Islet of Langerhans (tissue), 1 donor: ENCODE data around the gene ATRIP.
A peak's percentile ranks its signal among the peaks of the same experiment; 100 is the strongest.
"Not testable (repeated sequence)": the region's sequence is repeated elsewhere in the genome, so short reads cannot be mapped to it uniquely, and the experiment has no call there.

Experiments used
- FAIRE-seq: peaks from one replicate; lab custom pipeline; 2011; peaks lifted over from hg19 to GRCh38; lab: Jason Lieb, UNC

The ATRIP gene

DNA sequence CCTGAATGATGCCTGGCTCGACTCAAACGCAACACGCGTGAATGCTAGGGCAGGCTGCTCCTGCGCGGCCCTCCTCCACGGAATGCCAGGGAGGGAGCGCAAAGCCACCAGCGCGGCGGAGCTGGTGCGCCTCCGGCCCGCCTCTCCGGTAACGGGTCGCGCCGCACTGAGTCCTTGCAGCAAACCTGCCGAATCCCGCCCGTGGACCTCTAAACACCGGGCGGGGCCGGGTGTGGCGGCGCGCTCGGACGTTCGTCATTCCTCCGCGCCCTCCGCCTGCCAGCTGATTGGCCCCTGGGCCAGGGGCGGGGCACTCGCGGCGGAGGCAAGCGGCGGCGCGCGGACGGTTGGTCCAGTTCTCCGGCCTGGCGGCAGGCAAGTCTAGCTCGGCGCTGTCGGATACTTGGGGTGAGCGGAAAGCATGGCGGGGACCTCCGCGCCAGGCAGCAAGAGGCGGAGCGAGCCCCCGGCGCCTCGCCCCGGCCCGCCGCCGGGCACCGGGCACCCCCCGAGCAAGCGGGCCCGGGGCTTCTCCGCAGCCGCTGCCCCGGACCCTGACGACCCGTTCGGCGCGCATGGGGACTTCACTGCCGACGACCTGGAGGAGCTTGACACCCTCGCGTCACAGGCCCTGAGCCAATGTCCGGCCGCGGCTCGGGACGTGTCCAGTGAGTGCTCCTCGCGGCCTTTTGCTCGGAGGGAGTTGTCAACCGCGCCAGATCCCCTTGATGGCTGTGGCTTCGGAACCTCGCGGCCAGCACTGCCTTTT, at the start of gene ATRIP:
TSS of gene ATRIP (plus strand) at position 313 of the 769 bp plus-strand sequence. CDS start at position 422, 109 bp downstream.
- no peak for FAIRE-seq

DNA sequence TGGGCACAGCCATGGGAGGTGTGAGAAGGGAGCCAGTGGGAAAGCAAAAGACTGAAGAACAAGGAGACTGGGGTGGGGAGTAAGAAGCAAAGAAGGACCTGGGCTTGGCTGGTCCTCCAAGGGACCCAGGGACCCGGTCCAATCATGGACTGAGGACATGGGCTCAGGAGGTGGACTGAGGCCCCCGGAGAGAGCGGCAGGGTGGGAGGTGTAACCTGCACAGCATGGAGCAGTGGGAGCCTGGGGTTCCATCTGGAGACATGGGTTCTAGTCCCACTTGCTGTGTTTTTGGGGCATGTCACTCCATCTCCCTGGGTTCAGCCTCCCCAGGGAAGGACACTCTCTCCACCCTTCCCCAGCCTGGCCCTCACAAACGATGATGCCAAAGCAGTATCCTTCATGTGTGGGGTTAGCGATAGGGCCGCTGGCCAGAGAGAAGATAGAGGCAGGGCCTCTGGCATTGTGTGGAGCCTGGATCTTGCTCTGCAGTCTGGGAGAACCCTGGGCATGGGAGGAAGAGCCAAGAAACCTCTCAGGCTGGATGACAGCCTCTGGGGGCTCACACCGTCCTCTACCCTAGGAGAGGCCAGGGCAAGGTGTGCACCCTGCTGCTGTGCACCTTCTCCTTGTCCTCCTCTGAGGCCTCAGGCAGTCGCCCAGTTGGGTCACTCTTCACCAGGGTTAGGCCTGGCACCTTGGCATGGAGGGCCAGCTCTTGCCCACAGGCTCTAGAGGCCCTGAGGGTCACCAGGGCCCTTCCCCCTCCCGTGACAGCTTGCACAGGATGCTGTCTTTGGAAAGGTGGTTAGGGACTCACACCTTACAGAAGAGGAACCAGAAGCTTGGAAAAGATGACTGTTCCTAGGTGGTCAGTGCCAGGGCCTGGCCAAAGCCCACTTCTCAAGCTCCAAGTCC, 48.5 kb upstream of the ATRIP start:
- no peak for FAIRE-seq

DNA sequence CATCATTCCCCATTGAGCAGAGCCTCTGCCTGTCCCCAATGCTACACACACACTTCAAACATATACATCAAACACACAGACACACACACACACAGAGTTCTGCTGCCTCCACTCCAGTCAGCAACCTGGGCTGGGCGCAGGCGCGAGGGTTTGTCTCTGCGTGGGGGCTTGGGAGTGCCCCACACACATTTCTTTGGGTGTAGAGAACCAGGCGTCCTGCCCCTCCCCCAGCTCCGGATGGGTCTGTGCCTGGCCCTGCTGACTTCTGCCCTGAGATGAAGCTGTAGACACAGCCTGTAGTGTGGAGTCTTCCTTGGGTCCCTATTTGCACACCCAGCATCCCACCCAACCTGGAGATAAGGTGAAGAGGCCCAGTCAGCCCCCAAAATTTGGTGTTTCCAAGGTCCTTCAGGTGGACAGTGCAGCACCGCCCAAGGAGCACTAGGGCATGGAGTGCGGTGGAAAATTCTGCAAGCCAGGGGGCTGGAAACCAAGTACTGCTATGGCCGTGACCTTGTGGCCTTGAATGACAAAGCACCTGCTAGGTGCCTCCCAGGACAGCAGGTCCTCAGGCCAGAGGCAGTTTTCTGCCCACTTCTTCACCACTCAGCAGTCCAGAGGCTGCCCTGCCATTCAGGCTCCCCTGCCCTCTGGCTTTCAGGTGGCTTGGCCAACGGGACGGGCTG, 47.7 kb upstream of the ATRIP start:
- FAIRE-seq: no peak

DNA sequence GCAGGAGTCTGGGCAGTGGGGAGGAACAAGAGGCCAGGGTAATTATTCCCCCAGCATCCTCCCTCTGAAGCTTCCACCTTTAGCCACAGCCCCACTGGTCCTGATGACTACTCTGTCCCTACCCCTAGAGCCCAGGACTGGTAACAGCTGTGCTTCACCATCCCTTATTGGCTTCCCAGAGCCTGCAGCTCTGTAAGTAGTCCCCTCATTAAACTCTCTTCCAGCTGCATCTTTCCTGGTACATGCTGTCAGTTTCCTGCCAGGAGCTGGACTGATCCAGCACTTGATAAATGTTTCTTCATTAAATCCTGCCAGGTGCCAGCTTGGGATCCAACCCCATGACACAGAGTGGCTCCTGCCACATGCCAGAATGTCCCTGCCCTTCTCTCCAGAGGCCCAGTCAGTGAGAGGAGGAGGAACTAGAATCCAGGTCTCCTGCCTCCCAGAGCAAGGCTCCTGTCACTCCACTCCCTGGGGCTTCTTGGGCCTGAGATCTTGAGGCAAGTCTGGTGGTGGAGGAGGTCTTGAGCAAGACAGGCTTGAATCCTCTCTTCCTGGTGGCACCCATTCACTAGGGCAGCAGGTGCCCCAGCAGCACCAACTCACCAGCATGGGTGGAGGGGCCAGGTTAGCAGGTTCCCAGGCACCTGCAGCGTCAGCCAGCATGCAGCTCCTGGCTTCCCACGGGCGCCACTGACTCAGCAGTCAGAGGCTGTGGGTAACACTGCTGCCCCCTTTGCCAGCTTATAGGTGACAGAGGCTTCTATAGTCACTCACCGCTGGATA, 47.0 kb upstream of the ATRIP start:
- no peak for FAIRE-seq

DNA sequence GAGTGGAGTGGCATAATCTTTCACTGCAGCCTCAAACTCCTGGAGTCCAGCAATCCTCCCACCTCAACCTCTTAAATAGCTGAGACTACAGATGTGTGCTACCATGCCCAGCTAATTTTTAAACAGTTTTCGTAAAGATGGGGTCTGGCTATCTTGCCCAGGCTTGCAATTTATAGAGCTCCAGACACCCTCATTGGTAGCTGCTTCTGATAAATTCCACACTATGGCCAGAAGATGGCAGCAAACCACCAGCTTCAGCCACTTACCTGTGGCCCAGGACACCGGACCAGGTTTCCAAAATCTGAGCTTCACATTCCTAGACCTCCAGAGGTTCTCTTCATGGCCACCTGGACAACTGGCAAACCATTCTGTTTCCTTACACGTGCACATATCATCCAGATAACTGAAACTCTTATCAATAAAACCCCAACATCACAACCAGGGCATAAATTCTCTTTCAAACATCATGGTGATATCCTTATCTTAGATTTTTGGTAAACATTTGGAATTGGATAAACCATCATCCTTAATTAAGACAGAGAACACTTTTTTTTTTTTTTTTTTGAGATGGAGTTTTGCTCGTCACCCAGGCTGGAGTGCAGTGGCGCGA, 45.6 kb upstream of the ATRIP start:
- FAIRE-seq: peak; percentile 93

DNA sequence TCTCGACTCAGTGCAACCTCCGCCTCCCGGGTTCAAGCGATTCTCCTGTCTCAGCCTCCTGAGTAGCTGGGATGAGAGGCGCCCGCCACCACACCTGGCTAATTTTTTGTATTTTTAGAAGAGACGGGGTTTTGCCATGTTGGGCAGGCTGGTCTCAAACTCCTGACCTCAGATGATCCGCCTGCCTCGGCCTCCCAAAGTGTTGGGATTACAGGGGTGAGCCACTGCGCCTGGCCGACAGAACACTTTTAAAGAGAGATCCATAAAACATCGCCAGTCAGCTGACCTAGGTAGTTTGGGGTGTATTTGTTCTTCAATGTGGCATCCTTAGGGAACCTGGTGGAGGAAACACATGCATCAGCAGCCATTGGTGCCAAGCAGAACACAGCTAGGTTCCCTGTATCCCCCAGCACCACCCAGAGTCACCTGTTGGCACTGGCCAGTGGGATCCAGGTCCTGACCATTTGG, 45.1 kb upstream of the ATRIP start:
- FAIRE-seq: not testable (repeated sequence)

DNA sequence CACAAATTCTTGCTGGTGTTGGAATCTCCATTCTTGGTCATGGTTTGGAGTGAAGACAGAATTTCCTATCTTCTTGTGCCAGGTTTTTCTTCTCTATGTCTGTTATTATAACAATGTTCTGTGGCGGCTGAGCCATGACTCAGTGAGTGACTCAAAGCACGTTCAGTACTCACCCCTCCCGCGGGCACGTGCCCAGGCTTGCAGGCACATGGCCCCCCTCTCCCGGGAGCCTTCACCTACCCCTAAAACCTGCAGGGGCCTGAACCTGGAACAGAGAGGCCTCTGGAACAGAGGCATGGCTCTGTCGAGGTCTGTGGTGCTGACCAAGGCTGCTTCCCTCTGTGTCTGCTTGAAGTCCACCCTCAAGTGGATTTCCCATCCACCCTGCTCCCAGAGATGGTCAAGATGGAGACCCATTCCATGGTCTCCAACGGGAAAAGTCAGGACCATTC, 44.2 kb upstream of the ATRIP start:
- FAIRE-seq: no peak

DNA sequence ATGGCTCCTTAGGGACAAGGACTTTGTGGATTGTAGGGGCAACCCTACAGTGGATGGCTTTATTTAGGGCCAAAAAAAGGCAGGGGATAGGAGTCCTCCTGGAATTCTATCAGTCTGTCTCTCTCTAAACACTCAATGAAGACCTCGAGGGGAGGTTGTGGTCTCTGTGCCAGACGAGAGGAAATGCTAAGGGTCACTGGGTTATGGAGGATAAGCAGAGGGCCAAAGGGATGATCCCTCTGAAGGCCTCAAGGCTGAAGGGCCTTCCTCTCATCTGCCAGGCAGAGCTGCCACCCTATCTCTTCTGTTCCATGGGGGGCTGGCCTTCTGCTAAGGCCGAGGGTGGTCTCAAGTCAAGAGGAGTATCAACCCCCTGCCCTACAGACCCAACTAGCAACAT, 43.6 kb upstream of the ATRIP start:
- no peak for FAIRE-seq

DNA sequence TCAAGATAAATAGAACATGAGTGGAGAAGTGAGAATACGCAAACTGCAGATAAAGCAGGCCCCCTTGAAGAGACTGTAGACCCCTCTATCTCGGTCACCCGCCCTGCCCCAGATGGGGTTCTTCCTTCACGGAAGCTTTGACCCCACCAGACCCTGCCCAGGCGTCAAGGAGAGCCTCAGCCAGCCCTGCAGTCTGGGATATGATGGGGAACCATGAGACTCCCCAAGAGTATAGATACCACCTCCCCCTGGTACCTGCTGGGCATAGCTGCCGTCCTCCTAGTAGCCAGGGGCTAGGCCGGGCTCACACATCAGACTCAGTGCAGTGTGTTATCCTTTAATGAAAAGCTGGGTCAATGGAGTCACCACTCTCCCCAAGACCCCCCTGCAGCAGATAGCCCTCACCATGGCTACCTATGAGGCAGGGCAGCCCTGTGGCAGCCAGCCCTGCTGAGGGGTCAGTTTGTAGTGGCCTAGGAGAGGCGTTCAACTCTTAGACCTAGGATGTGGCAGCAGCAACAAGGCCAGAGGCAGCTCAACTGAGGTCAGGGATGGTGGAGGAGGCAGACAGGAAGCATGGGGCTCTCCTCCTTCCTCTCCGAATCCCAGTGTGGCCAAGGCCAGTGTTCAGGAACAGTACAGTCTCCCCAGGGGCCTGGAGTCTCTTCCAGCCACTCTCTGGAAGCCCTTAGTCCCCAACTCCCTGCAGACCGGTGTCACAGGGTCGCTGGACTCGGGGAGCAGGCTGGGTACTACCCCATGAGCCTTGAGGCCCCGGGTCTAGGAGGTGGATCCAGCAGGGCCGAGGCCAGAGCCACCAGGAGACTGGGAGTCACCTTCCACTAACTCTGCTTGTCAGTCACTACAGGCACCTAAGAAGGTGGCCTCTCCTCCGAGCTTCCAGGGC, 42.8 kb upstream of the ATRIP start:
- no peak for FAIRE-seq

DNA sequence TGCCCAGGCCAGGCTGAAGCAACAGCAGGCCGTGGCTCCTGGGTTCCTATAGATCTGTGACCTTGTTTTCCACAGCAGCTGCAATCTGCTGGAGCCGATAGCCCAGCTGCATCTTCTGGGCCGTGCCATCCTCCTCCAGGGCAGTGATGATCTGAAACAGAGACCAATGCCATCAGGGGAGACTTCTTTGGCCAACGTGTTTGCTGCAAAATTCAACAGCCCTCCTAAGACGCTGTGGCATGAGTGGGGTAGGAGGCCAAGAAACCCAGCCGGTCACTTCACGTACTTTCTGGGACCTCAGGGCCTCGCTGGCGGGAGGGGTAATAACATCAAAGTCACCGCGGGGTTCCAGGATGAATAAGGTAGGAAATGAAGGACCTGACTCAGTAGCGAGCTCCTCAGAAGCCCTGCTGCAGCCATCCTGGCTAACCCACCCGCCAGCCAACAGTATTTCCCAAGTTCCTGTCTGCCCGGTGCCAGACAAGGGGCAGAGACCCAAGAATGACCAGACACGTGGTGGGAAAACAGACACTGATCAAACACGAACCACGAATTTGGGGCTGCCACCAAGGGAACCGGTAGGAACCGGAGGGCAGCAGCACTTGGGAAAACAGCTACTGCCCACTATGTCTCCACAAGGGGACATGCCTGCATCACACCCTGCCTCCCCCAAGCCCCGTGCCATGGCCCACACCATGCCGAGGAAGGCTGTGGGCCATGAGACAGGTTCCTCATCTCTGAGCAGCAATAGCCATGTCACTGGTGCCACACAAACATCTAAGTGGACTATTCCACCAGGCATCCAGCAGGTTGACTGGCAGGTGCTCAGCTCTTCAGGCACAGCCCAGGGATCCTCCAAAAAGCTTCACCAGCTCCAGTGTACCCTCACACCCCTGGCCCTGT, 41.8 kb upstream of the ATRIP start:
- FAIRE-seq: no peak

DNA sequence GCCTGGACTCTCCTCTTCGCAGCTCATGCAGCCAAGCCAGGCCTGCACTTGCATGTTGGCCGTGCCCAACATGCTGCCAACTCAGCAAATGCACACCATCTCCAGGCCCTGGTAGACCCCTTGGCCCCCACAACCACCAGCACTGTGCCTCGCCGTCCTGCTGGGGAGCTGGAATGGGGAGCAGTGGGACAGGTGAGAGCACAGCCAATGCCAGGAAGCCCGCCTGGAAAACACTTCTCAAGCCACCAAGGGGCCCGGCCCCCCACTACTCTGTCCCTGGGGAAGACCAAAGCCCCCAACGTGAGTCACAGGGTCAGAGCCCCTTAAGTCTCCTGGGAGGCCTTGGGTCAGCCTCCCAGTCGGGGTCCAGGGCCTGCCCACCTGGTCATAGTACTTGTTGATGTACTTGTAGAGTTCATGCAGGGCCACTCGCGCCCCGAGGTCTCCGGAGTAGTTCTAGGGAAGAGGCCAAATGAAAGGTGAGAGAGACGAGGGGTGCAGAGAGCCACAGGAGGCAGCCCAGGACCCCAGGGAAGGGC, 41.1 kb upstream of the ATRIP start:
- FAIRE-seq: no peak

DNA sequence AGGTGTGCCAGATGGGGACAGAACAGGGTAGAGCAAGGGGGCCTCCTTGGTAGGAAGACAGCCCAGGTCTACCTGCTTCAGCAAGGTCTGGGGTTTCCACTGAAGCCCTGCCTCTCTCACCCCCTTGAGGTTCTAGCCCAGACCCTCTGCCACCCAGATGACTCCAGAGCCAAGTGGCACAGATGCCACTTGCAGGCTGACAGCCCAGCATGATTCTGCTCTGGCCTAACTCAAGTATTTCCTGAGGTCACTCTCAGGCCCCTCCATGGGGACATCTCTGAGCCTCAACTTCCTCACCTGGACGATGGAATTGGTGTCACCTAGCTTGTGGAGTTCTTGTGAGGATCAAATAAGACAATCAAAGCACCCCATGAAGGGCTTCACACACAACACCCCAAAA, 40.6 kb upstream of the ATRIP start:
- no peak for FAIRE-seq

DNA sequence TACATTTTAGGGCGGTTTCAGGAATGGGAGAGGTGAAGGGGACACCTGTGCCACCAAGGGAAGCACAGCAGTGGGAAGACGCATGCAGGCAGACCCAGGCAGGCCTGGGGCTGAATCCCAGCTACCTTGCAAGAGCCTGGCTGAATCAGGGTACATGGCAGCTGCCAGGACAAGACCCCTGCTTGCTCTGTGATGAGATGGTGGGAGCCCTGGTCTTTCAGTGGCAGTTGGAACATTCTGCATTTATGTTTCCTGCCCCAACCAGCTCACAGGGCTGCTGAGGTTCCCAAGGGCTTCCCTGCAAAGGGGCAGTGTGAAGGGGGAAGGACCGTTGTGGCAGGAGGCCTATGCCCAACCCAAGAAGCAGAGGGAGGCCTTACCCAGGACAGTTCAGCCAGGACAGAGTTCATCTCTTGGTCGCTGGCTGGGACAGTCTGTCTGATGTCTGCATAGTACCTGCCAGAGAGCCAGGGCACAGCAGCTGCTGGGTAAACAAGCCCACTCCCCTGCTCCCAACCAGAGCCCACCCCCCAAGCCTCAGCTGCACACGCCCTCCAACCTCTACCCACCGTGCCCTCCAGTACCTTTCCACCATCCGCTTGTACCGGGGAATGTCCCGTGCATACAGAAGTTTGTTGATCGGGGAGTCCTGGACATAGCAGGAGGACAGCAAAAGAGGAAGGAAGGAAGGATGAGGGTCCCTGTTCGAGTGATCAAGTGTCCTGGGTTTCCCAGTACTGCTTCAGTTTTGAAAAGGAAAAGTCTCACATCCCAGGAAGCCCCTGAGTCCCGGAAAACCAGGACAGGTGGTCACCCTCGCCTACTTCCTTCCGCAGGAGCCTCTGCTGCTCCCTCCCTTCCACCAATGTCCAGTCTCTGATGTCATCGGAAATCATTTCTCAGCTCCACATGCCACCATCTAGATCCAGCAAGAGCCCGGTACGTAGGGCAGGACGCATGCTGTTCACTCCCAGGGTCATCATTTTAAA, 39.8 kb upstream of the ATRIP start:
- FAIRE-seq: no peak

DNA sequence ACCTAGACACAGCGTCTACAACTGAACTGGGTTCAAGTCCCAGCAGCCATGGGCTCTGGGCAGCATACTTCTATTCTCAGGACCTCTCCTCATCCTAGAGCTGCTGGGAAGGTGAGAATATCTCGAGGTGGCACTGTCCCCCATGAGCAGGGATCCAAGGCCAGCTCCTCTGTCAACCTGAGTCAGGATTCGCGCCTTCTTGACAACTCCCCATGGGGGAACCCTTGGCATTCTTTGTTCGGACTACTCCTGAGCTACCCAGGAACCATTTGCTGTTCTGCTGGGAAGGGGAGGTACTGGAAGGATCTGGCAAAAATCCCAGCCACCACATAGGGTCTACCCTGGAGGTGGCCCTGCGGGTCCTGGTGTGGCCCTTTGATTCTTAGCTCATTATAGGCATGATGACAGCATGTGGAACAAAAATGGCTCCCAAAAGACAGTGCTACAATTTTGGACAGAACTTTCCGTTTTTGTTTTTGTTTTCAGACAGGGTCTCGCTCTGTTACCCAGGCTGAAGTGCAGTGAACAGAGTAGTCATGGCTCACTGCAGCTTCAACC, 38.9 kb upstream of the ATRIP start:
- FAIRE-seq: no peak

DNA sequence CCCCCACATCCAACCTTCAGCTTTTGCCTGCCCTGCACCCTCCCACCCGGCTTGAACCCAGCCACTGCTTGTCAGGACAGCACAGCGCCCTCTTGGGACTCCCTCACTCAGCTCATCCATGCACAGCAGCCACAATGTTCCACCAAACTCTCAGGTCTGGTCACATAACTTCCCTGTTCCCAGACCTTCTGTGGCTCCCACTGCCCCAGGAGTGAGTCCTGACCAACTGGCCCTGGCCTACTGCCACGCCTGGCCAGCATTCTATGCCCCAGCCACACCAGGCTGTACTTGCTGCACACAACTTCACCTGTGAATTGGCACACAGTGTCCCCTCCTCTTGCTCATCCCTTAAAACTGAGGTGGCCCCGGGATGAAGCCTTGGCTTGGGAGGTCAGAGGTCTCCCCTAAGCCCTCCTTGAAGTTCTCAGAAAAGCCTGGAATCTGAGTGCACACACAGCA, 37.7 kb upstream of the ATRIP start:
- no peak for FAIRE-seq

DNA sequence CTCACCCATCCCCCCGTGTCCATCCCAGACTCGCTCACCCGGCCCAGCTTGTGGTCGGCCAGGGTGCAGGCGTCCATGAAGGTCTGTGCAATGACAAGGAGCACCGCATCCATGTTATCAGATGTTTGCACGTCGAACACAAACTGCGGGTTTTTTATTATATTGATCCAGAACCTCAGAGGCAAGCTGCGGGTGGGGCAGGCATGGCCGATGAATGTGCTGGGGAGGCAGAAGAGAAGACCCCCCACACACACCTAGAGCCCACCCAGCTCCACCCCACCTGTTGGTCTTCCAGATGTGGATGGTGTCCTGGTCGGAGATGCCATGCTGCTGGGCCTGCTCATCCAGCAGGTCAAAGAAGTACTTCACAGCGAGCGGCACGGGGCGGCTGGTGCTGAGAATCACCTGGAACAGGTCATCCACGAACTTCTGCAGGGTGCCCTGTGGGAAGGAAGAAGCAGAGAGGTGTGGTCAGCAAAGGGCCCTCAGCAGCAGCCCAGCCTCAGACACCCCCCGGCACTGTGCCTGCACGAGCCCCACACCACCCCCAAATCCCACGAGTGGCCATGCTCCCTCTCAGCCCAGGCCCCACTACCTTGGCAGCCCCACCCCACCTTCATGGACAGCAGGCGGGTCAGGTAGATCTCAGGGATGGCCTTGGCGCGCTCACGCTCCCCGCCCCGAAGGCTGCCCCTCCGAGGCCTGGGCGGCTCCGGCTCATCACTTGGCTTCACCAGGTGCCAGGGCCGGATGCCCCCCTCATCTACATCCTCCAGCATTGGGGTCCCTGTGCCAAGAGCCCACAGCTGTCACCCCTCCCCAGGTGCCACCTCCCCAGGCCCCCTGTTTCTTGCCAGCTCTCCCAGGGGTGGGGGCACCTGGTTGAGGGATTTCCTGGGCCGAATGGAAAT, 37.0 kb upstream of the ATRIP start:
- FAIRE-seq: no peak
